GM18873 (cell line): ENCODE measurements around the gene MANBA.

Experiments used
- ATAC-seq: cut with Tn5 transposase; IDR thresholded peaks from one replicate; pipeline ENCODE4 v1.9.1; 2021; ENCODE audit warnings: mild to moderate bottlenecking, moderate library complexity, moderate number of reproducible peaks; ENCODE audit not compliant: unreplicated experiment, low FRiP score

MANBA gene

DNA sequence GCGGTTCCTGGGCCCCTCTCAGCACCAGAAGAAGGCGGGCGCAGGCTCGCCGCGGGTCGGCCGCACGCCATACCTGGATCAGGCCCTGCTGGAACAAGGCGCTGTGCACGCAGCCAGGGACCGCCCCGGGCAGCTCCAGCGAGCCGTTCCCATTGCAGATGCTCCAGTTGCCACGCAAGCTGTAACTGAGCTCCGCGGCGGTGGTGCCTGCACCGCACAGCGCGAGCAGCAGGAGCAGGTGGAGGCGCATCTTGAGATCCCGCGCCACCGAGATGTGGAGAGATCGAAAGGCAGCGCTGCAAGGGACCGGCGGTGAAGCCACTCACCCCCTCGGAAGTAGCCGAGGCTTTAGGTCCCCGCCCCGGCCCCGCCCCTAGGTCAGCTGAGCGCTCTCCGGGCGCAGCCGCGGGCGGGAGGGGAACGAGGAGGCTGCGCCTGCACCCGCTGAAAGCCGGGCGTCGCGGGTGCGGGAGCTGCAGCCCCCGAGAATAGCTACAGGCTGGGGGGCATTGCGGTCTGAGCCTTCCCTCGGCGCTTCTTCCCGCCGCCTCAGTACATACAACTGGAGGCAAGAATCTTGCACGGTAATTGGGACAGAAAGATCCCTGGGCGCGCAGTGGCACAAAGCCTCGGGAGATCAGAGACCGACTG lies at the start of gene MANBA:
TSS of gene MANBA (minus strand) at position 324 of the 651 bp plus-strand sequence. CDS start at position 250, 74 bp downstream.
- peak; percentile 84 for ATAC-seq

DNA sequence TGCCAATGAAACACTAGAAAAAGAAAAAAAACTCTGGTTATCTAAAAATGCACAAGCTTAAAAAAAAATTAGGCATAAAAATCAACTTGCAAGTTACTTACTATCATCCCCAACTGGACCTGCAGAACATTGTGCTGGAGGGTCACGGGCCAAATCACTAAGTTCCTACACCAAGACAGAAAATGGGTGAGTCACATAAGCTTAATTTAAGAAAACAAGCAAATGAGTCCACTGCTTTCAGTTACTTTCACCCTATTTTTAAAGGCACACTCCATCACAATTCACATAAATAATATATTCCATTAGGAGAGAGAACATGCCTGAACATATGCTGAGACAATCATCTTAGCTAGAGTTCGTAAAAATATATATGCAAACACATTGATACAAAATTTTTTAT lies 48.9 kb upstream of the MANBA start:
- ATAC-seq = no peak

DNA sequence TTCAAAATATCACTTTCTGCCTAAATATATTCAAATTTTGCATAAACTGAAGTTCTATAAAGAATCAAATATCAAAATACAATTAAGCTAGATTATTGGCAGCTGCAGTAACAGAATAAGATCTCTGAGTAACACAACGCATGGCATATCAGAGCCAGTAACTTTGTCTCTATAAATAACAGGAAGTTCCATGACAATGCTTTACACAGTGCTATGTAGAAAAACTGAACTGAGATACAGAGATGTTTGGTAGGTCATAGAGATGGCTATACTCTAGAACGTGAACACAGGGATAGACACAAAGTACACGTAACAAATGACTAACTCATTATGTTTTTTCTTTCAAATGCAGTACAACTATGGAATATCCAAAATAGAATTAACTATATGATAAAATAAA lies 48.4 kb upstream of the MANBA start:
- ATAC-seq = peak; percentile 55

DNA sequence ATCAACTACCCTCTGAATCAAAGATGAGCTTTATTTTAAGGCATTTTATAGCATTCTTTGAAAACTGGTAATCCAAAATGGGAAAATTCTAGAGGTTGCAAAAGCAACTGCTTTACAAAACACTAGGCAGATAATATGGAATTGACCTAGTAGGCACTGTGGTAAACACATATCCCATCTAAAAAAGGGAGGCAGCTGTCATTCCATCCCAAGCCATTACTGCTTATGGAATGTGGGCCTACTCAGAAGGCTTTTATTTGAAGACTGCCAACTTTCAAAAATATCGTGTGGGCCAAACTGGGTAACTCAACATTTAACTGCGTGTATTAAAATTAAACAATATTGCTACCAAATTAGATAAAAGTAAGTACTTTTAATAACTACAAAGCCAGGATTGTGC lies 47.2 kb upstream of the MANBA start:
- no peak for ATAC-seq

DNA sequence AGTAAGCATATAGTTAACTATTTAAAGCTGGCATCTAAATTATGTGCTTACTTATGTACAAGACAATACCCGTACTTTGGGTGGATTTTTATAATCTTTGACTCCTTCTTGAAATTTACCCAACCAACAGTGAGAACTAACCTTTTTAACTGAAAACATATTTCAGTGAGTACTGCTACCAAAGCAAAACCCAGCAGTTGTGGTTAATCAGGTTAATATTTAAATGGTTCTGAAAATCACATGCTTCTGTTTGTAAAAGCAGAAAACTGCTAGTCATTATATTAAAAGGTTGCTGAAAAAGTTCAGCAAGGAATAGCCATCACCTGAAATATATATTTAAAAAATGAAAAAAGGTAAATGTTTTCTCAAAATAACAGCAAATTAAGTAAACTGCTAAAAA lies 46.6 kb upstream of the MANBA start:
- peak; percentile 51 for ATAC-seq

DNA sequence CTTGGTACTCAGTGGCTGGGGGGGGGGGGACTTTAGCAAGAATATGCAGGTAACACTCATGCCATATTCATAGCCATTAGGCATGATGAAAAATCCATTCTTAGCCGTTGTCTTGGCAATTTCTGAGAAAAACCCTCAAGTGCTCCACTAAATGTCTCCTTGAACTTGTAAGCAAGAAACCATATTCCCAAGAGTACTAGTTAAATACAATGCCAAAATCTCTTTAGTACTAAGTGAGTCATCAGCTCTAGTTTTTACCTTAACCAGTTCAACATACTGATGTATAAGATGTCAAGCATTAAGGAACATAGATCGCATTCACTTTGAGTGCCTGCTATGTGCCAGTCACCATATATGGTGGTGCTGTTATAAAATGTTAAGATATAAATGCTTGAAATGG lies 39.0 kb upstream of the MANBA start:
- ATAC-seq = no peak

DNA sequence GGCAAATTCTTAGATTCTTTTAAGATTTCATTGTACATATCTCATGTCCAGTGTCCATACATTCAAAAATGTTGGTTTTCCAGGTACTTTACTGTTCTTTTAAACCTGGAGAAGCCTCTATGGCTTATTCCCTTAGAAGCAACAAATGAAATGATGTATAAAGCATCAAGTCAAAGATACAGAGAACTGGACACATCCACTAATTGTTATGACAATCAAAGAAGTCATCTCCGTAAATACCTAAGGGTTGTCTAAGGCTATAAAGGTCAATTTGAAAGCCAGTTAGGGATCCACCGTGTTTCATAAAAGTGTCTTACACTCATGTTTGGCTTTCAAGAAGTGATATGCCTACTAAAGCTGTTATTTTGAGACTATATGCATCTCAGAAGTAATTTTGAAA lies 34.2 kb upstream of the MANBA start:
- no peak for ATAC-seq

DNA sequence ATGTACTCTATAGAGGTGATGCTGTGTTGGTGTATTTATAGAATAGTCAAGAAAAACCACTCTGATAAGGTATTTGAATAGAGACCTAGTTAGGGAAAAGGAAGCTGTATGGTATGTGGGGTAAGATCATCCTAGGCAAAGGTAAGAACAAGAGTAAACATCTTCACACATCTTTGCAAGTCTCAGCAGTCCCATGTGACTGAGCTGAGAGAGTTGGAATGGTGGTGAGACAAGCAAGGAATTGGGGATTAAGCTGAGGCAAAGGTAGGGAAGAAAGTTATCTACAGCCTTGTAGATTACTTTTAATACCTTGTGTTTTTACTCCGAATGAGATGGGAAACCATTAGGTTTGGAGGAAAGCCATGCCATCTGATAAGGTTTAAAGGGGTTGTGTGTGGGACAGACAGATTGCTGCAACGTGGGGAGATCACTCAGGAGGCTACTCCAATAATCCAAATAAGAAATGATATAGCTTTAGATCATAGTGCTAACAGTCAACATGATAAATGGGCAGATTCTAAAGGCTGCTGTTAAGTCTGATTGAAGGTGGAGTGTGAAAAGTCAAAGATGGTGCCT lies 31.7 kb upstream of the MANBA start:
- ATAC-seq = no peak

DNA sequence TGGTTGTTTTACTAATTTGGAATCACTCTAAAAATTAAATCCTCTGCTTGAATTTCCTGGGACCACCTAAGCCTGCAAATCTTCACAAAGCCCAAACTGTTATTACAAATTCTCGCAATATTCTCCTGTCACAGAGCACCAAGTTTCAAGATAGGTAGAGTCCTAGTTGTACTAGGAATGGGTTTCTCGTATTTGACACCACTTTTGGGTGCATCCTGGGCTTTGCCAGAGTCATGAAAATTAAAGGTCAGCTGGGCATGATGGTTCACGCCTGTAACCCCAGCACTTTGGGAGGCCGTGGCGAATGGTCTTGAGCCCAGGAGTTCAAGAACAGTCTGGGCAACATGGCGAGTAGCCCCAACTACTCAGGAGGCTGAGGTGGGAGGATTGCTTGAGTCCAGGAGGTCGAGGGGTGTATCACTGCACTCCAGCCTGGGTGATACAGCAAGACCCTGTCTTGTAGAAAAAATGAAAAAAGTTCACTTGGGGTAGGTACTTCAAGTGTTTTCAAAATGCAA lies 30.6 kb upstream of the MANBA start:
- ATAC-seq = no peak

DNA sequence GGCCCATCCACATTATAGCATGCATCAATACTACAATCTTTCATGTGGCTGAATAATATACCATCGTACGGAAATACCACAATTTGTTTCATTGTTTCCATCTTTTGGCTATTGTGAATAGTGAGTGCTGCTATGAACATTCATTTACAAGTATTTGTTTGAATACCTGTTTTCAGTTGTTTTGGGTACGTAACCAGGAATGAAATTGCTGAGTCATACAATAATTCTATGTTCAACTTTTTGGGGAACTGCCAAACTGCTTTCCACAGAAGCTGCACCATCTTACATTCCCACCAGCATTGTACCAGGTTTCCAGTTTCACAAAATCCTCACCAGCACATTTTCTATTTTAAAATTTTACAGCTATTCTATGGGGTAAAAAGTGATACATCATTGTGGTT lies 28.5 kb upstream of the MANBA start:
- no peak for ATAC-seq

DNA sequence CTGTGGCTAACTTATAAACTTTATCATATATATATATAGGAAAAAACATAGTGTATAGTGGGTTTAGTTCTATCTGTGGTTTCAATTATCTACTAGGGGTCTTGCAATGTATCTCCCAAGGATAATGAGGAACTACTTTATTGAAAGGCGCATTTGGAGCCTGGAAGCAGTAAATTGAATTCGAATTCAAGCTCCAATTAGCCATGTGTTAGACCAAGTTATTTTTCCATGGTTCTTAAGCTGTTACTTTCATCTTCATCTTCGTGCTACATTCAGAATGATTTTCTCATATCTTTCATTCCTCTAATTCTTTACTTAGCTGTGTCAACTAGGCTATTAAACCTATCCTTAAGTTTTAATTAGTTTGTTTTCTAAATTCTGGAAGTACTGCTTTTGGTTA lies 27.2 kb upstream of the MANBA start:
- no peak for ATAC-seq

DNA sequence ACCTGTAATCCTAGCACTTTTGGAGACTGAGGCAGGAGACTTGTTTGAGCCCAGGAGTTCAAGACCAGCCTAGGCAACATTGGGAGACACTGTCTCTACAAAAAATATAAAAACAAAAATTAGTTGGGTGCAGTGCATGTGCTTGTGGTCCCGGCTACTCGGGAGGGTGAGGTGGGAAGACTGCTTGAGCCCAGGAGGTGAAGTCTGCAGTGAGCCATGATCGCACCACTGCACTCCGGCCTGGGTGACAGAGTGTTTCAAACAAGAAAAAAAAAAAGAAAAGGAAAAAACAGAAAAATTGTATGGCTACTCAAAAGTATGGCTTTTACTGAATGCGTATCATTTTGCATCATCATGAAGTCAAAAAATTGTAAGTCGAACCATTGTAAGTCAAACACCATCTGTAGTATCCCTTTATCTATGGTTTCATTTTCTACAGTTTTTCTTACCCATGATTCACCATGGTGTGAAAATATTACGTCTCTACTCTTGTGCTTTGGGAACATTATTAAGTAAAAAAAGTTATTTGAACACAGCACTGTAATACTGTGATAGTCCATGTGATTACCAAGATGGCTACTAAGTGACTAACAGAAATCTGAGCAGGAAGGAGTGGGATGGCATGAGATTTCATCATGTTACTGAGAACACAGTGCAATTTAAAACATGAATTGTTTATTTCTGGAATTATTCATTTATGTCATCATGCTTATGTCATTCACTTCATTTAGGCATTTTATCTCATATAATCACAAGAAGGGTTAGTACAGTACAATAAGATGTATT lies 26.5 kb upstream of the MANBA start:
- no peak for ATAC-seq

DNA sequence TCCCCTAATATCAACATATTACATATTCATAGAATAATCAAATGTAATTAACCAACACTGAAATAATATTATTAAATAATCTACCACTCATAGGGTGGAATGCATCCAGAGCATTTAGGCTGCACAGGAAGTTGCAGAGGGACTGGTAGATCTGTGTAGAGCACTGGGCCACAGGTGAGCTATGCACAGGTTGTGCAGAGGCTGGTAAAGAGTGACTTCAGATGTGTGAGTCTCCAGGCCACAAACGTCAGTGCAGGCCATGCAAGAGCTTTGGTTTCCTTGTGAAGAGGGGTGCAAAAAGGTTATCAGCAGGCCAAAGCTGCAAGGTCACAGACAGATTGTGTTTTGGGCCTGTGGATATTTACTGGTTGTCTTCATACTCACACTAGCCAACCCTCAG lies 25.5 kb upstream of the MANBA start:
- ATAC-seq = no peak

DNA sequence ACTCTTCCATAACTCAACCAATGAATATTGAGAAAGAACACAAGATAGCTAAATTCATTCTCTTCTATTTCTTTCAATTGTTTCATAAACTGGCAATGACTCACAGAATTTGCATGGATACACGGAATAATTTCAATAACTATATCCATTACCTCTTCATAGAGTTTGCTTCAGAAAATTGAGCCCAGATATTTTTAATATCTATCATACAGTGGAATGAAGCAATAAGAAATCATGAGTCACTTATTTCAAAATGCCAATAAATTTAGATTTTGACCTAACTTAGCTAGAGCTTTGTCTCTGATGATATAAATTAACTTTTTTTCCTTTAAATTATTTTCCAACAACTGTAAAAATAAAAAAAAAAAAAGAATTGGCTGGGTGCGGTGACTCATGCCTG lies 22.2 kb upstream of the MANBA start:
- ATAC-seq = no peak

DNA sequence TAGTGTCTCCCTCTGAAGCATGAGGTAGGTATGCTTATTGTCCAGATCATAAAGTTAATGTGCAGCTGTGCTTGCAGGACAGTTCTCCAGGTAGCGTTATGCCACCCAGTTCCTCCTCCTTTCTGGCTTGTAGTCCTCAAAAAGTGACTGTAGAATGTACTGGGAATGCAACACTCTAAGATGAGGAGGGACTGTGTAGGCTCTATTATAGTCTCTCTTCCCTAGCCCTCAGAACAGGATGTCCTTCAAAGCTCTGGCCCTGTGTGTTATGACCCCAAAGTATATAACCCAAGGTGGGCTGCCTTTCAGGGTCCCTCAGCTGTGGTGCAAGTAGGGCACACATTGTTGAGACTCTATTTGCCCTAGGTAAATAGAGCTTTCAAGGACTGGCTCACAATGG lies 20.8 kb upstream of the MANBA start:
- ATAC-seq = no peak

DNA sequence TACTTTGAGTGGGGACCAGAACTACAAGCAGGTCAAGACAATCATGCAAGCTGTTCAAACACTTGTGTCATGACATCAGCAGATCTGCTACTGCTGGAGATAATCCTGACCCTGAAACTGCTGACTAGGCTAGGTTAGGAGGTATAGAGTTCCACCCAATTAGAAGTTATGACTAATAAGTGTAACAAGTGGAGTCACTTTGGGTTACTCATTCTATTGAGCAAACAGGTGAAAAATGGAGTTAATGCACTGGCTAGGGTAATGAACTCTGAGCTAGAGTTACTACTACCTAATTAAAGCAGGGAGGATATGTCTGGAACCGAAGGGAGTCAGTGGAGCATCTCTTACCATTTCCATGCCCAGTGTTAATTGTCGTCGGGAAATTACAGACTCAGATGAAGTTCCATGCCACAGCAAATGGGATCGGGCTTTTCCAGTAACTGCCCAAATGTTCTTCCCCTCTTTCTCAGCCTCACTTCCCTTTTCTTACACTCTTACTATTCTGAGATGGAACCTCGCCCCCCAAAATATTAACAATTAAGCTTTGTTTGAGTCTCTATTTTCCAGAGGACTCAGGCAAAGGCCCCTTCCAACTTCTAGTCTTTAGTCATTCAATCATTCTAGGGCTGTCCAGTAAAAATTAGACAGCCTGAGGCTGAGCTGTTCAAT lies 19.8 kb upstream of the MANBA start:
- ATAC-seq = no peak

DNA sequence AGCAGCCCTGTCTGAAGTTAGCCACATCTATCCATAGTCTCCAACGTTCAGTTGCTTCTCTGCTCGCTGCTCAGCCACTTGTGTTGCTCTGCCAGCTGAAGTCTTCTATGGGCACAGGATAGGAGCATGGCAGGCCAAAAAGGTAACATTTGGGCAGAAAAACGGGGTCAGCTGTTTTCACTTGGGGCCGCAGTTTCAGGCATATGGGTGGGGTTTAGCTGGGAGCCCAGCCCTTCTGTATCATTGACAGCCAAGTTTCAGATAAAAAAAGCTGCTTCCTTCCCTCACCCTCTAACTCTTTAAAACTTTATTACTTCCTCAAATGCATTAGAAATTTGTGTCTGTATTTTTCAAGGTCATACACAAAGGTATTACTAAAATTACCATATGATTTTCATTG lies 18.4 kb upstream of the MANBA start:
- ATAC-seq = no peak

DNA sequence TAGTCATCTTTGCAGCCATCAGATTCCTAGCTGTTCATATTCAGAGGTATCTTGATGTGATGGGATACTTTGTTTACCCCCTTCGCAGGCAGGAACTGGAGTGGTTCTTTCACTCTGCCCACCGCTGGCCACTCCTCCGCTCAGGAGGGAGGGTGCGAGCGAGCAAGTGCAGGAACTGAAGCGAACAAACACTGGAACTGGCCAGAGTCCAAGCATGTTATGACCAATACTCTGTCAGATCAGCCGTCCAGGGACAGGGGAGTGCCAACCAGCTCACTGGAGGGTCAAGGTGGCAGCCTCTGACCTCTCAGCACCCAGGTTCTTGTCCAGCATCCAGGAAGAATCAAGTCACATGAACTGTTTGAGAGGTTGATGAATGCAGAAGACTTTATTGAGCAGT lies 18.0 kb upstream of the MANBA start:
- no peak for ATAC-seq

DNA sequence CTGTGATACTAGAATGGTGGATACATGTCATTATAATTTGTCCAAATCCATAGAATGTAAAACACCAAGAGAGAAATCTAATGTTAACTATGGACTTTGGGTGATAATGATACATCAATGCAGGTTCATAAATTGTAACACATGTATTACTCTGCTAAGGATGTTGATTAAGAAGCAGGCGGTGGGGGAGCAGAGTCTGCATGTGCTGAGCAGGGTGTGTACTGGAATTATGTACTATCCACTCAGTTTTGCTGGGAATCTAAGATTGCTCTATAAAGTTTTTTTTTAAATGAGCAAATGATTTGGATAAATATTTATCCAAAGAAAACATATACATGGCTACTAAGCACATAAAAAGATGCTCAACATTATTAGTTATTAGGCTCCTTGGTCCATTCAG lies 15.0 kb upstream of the MANBA start:
- ATAC-seq = no peak

DNA sequence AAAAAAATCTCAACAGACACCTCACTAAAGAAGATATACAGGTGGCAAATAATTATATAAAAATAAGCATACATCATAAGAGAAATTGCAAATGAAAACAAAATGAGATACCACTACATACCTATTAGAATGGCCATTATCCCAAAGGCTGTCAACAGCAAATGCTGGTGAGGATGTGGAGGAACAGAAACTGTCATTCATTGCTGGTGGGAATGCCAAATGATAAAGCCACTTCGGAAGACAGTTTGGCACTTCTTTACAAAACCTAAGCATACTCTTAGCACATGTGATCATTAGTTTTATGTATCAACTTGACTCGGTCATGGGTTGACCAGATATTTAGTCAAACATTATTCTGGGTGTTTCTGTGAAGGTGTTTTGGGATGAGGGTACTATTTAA lies 13.5 kb upstream of the MANBA start:
- no peak for ATAC-seq

DNA sequence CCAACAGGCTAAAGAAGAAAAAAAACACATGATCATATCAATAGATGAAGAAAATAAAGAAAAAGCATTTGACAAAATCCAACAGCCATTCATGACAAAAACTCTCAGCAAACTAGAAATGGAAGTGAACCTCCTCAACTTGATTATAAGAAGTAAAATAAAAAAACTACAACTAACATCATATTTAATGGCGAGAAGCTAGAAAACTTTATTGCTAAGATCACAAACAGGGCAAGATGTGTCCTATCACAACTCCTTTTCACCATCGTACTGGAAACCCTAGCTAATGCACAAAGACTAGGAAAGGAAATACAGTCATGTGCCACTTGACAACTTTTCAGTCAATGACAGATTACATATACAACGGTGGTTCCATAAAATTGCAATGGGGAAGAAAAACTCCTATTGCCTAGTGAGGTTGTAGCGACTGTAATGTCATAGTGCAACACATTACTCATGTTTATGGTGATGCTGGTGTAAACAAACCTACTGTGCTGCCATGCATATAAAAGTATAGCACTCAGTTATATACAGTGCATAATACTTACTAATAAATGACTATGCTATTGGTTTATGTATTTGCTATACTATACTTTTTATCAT lies 12.1 kb upstream of the MANBA start:
- no peak for ATAC-seq
